OCI-LY1 (cell line): ENCODE results near the gene NSD1.

ENCODE experiments used
- EZH2 ChIP-seq: fragments of 200-600 bp; sonication (generic), shearing (Covaris generic); IDR thresholded peaks from 2 replicates; pipeline ENCODE4 v1.8.0; 2017; ENCODE audit warnings: borderline replicate concordance, mixed run types, mild to moderate bottlenecking, antibody characterized with exemption, low read length, moderate library complexity, mixed read lengths
- TF ChIP-seq, protein P1 (sequence below): fragments of 200-600 bp; sonication (generic), shearing (Covaris generic); IDR thresholded peaks from 2 replicates; pipeline ENCODE4 v1.5.1; 2017; ENCODE audit warnings: mild to moderate bottlenecking, antibody characterized with exemption, low read length, moderate library complexity, mixed read lengths

DNA sequence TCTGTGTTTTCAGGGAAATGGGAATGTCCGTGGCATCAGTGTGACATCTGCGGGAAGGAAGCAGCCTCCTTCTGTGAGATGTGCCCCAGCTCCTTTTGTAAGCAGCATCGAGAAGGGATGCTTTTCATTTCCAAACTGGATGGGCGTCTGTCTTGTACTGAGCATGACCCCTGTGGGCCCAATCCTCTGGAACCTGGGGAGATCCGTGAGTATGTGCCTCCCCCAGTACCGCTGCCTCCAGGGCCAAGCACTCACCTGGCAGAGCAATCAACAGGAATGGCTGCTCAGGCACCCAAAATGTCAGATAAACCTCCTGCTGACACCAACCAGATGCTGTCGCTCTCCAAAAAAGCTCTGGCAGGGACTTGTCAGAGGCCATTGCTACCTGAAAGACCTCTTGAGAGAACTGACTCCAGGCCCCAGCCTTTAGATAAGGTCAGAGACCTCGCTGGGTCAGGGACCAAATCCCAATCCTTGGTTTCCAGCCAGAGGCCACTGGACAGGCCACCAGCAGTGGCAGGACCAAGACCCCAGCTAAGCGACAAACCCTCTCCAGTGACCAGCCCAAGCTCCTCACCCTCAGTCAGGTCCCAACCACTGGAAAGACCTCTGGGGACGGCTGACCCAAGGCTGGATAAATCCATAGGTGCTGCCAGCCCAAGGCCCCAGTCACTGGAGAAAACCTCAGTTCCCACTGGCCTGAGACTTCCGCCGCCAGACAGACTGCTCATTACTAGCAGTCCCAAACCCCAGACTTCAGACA, 160.4 kb downstream of the NSD1 start:
- TF ChIP-seq, protein P1, sequence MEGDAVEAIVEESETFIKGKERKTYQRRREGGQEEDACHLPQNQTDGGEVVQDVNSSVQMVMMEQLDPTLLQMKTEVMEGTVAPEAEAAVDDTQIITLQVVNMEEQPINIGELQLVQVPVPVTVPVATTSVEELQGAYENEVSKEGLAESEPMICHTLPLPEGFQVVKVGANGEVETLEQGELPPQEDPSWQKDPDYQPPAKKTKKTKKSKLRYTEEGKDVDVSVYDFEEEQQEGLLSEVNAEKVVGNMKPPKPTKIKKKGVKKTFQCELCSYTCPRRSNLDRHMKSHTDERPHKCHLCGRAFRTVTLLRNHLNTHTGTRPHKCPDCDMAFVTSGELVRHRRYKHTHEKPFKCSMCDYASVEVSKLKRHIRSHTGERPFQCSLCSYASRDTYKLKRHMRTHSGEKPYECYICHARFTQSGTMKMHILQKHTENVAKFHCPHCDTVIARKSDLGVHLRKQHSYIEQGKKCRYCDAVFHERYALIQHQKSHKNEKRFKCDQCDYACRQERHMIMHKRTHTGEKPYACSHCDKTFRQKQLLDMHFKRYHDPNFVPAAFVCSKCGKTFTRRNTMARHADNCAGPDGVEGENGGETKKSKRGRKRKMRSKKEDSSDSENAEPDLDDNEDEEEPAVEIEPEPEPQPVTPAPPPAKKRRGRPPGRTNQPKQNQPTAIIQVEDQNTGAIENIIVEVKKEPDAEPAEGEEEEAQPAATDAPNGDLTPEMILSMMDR, result no peak
- TF ChIP-seq EZH2, result no peak
